NCI-H1417 treated with DMSO at 0.1 percent for 48 hours (cell line): Measurements from ENCODE around the gene FKBP14.
A peak's percentile ranks its signal among the peaks of the same experiment; 100 is the strongest.

ENCODE experiments used
- DNase-seq: peaks from one replicate; lab custom pipeline; 2025; lab: John Stamatoyannopoulos, UW

FKBP14 gene

DNA sequence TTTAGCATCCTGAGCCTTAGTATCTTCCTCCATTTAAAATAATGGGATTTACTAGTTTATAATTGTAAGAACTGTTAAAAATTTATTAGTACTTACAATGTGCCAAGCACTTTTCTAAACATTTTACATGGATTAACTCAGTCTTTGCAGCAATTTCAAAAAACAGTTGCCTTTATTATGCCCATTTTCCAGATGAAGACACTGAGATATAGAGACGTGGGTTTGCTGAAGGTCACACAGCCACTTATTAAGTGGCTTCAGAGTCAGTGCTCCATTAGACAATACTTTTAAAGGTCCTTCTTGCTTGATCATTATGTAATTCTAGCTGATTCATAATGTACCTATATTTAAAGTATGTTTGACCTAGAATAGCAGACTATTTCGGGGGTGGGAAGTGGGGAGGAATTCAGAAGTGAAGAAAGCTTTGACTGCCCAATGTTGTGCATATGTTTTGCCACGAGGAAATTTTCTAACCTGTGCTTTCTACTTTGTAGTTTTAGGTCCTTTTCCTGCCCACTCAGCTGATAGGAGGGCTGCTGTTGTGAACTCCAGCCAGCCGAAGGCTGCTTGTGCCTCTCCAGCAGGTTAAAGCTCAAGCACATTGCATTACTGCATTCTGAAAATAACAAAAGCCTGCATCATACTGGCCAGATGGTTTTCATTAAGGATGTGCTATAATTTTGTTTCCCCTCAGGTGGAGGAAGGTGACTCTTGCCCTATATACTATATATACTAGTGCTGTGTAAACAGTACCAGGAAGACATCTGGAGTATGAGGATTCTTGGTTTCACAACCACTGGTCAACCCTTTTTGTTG lies 6.0 kb upstream of the FKBP14 start:
- no peak for DNase-seq

GRCh38 chr7:30029696-30030095 lies 3.2 kb upstream of the FKBP14 start:
- no peak for DNase-seq

DNA sequence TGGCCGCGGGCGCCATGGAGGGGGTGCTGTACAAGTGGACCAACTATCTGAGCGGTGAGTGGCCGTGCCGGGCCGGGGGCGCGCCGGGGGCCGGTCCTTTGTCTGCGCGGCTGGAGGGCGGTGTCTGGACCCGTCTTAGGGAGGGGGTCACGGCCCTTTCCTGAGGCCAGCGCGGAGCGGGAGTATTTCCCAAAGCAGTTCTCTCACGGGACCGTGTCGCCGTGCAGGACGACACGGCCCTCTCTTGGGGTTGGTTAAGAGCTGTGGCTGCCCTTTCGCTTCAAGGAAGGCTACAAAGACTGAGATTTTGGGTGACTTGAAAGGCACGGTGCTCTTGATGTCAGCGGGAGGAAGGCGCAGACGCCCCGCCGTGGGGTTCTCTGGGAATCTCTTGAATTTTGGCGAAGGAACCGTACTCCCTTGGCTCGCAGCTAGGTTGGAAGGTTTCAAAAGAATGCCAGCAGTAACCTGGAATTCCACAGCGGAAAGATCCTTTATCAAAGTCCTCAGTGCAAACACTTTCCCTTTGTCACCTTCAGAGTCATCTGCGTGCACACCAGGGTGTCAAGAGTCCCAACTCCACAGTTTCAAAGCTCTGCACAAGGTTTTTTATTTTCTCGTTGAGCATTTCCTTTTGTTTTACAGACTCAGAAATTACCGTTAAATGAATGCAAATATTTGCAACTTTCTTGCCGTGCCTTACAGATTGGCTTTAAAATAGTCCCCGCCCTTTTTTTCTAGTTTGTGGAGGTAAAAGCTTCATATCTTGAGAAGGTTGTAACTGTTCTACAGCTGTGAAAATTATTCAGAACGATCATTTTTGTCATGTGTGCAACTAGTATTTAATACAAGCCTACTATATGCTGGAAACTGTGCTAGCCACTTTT lies 2.5 kb upstream of the FKBP14 start:
- no peak for DNase-seq

DNA sequence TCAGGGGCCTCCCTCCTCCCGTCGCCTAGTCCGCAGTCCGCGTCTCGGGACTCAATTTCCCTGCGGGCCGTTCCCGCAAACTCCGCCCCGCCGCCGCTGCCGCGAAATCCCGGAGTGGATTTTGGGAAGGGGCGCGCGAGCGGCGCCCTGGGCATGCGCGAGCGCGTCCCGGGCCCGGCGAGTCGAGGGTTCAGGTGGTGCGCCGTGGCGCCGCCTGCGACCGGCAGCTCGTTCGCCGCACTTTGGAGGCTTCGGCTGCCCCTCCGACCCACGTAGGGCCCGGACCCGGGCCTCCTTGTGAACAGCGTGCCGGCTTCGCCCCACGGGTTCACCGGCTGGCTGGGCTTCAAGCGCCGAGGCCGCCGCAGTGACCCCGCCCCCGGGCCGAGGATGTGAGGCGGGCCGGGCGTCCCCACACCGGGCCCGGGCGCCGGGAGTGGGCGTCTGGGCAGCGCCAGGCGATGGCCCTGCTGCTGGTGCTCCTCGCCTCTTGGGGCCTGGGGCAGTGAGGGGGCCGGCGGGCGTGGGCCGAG lies 1.8 kb upstream of the FKBP14 start, which contains the start of gene PLEKHA8:
PLEKHA8 (plus strand) TSS at position 197 of the 533 bp plus-strand sequence. CDS start 351 bp downstream, outside the sequence.
- peak; percentile 52 for DNase-seq

- DNase-seq: no peak
Measured at GRCh38 chr7:30027740-30028215, 1.3 kb upstream of the FKBP14 start.

DNA sequence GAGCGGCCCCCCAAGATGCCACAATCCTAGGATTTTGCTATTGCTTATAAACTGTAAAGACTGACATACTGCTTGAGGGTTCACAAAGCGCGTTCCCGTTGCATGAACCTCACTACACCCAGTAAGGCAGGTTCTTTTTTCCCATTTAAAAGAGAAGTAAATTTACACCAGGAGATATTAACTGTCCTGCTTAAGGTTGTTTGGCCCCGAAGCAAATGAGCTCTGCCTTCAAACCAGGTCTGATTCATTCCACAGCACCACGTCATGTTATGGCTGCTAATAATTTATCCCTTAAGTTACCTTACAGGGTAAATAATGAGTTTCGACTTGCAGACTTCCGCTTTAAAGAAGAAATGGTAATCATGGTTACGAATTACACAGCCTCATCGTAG lies 559 bp upstream of the FKBP14 start:
- no peak for DNase-seq

DNA sequence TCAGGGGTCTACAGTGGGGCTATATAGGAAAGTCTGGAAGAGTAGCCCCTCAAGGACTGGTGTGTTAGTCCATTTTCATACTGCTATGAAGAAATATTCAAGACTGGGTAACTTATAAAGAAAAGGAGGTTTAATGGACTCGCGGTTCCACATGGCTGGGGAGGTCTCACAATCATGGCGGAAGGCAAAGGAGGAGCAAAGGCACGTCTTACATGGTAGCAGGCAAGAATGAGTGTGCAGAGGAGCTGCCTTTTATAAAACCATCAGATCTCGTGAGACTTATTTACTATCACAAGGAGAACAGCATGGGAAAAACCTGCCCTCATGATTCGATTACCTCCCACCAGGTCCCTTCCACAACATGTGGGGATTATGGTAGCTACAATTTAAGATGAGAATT lies 3.0 kb downstream of the FKBP14 start:
- DNase-seq: no peak

- DNase-seq: no peak
Measured at GRCh38 chr7:30022991-30023390, 3.5 kb downstream of the FKBP14 start.

- DNase-seq: no peak
Measured at GRCh38 chr7:30020535-30020934, 6.0 kb downstream of the FKBP14 start.

DNA sequence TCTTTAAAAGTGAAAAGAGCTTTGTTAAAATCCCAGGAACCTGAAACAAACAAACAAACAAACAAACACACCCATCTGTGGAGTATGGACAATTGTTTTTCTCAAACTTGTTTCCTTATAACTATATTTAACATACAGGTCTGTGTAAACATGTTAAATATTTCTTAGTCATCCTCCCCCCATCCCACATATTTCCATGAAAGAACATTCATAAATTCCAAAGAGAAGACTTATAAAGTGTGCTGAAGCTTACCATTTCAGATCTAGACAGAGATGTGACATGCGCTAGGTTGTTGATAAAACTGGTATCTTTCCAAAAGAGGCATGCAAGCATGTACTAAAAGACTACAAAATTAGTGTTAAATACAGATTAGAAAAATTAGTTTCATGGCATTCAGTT lies 6.5 kb downstream of the FKBP14 start:
- DNase-seq: no peak

GRCh38 chr7:30019387-30019786 lies 7.1 kb downstream of the FKBP14 start:
- no peak for DNase-seq

DNA sequence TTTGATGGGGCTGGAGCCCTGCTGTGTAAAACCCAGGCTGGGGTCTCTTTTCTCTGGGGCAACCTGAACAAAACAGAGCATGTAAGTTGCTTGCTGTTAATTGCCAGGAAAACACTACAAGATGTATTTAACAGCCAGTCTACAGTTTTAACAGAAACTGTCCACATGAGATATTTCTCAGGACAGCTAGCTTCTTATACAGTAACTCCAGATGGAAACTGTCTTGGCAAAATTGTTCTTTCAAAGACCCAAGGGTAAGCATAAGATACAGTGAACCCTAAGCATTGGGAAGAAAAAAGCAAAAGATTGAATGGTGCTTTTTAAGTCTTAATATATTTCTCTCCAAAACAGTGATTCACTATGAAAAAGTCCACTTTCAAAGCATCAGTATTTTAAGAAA lies 8.1 kb downstream of the FKBP14 start:
- no peak for DNase-seq

- DNase-seq: no peak
Measured at GRCh38 chr7:30012757-30013156, 13.7 kb downstream of the FKBP14 start.

DNA sequence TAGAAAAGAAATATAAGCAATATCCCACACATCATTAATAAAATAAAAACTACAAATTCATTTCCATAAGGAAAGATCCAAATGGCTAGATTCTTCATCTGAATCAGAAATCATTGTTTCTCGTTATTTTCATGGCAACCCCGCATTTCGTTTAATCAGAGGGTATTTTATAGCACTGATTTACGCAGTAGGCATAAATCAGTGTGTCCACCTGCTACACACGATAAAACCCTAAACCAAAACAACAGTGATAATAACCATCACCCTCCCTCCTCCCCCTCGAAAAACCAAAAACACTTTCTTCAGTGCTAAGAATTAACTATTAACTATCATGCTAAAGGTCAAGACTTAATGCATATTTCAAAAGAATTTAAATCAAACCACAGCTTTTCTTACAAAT lies 16.5 kb downstream of the FKBP14 start:
- DNase-seq: no peak

DNA sequence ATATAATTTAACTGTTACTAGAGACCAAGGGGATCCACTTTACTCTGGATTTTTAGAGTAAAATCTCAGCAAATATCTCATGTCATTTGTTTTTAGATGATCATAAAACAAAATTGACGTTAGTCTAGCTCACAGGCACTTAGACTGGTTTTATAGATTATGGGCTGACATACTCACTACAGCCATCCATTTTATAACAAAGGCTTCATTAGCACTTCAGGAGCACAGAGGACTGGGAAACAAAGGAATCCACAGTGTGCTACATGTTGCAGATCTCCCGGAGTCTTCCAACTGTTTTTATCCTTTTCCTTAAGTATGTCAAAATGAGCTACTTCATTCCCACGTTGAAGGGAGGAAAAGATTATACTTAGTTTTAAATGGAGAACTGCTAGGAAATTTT lies 21.0 kb downstream of the FKBP14 start:
- DNase-seq: peak; percentile 30

DNA sequence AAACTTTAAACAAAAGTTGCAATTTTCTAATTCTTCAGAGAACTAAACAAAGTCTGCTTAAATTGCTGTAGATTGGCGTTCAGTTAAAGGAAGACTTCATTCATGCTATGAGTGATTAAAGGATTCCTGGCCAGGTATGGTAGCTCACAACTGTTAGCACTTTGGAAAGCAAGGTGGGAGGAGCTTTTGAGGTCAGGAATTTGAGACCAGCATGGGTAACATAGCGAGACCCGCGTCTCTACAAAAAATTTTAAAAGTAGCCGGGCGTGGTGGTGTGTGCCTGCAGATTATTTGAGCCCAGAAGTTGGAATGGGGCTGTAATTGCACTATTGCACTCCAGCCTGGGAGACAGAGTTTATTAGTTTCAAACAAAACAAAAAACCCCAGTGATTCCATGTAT lies 23.4 kb downstream of the FKBP14 start:
- no peak for DNase-seq

DNA sequence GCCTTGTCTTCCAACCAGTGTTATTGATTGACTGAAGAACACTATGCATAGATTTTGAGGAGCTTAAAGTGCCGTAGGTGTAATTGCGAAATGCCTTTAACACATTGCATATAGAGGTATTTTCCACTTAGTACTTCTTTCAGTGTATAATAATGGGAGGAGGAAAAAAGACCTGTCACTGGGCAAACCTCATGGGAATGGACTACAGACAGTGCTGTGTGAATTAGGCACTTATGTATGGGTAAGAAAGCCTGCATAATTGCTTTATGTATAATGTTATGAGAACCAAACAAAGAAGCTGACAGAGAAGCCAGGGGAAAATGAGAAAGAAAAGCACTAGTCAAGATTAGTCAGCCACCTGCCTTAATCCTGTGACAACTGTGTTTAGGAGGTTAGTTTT lies 24.5 kb downstream of the FKBP14 start:
- peak; percentile 14 for DNase-seq

- DNase-seq: no peak
Measured at GRCh38 chr7:29998489-29998888, 28.0 kb downstream of the FKBP14 start.

DNA sequence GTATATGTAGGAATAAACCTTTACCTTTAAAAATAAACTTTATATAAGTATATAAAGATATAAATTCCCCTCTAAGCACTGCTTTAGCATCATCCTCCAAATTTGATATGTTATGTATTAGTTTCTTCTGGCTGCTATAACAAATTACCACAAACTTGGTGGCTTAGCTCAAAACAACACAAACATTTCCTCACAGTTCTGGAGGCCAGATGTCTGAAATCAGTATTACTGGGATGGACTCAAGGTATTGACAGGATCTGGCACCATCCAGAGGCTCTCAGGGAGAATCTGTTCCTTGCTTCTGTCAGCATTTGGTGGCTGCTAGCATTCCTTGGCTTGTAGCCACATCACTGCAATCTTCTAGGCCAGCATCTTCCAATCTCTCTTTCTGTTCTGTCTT lies 30.2 kb downstream of the FKBP14 start:
- DNase-seq: no peak

GRCh38 chr7:29995652-29996051 lies 30.9 kb downstream of the FKBP14 start:
- no peak for DNase-seq

DNA sequence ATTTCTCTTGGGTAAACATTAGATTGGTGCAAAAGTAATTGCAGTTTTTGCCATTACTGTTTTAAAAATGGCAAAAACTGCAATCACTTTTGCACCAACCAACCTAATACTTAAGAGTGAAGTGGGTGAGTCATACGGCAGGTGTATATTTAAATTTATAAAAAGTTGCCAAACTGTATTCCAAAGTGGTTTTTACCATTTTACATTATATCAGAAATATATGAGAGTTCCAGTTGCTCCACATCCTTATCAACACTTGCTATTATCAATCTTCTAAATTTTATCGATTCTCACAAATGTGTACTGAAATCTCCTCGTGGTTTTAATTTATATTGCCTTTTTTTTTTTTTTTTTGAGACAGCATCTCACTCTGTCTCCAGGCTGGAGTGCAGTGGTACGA lies 33.4 kb downstream of the FKBP14 start:
- no peak for DNase-seq

DNA sequence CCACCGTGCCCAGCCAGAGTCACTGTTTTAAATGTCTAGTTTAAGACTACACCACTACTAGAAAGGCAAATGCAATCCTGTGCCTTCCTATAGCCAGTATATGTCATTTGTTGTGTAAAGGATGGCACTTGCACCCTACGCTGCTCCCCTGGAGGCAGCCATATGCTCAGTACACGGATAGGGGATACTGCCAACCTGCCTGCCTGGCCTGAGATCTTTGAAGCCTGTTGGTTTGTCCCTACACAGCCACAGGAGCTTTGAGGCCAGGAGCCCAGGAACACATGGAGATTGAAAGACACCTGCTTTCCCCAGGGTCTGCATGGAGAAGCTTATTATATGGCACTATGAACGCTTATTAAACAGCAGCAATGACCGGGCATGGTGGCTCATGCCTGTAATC lies 34.6 kb downstream of the FKBP14 start:
- DNase-seq: no peak

GRCh38 chr7:29990931-29991330 lies 35.6 kb downstream of the FKBP14 start:
- DNase-seq: no peak
